IMR-90 (cell line): Measurements from ENCODE around the gene NCKAP5. TPM values are rescaled to one million over a fixed set of nuclear protein-coding genes. Genes with fewer than 3 reads are reported as not detected.

Source experiments
- ATAC-seq: fragments of 200-7000 bp; cut with Tn5 transposase; 2 replicates; pipeline ENCODE4 v1.9.1; 2020; ENCODE audit warnings: low read depth, mild to moderate bottlenecking, moderate library complexity
- BruUV-seq: library from RNA; stranded (reverse); fragments of 400-500 nt; replicated peaks from 2 replicates; lab custom pipeline; 2021; lab: Mats Ljungman, UMichigan
- CTCF ChIA-PET: fragments of 300-600 bp; formaldehyde crosslinking; extraction: SDS; loops from one replicate; lab custom pipeline; 2021; ENCODE audit warnings: antibody characterized with exemption; lab: Yijun Ruan, JAX
- POLR2A ChIA-PET: fragments of 300-600 bp; sonication (Branson Sonifier 250); formaldehyde crosslinking; loops from one replicate; lab custom pipeline; 2022; ENCODE audit warnings: antibody characterized with exemption; ENCODE audit not compliant: unreplicated experiment; lab: Charles Lee
- DNase-seq: peaks from one replicate; pipeline ENCODE4 v3.0.0; 2013
- H2AFZ ChIP-seq: replicated peaks from 2 replicates; pipeline ENCODE3; 2013; ENCODE audit warnings: low read length, mild to moderate bottlenecking; ENCODE audit not compliant: poor library complexity
- H2AK5ac ChIP-seq: 2 replicates; pipeline ENCODE4 v1.6.1; 2013; ENCODE audit warnings: low read depth, low read length, inconsistent platforms
- H2AK9ac ChIP-seq: replicated peaks from 2 replicates; pipeline ENCODE3; 2013; ENCODE audit warnings: mild to moderate bottlenecking, low read depth, low read length, moderate library complexity; ENCODE audit not compliant: poor library complexity
- H2BK120ac ChIP-seq: 2 replicates; pipeline ENCODE4 v1.6.1; 2013; ENCODE audit warnings: low read depth, low read length, inconsistent platforms
- H2BK15ac ChIP-seq: 3 replicates; pipeline ENCODE4 v1.6.1; 2013; ENCODE audit warnings: low read depth, low read length, inconsistent platforms
- H2BK20ac ChIP-seq: 2 replicates; pipeline ENCODE4 v1.6.1; 2013; ENCODE audit warnings: low read depth, mild to moderate bottlenecking, inconsistent platforms, low read length, moderate library complexity
- H2BK5ac ChIP-seq: 2 replicates; pipeline ENCODE4 v1.6.1; 2013; ENCODE audit warnings: mild to moderate bottlenecking, low read depth, low read length, inconsistent platforms; ENCODE audit not compliant: poor library complexity, severe bottlenecking
- H3K14ac ChIP-seq: replicated peaks from 2 replicates; pipeline ENCODE4 v1.6.1; 2013; ENCODE audit warnings: low read depth, low read length, inconsistent platforms
- H3K18ac ChIP-seq: 2 replicates; pipeline ENCODE4 v1.6.1; 2013; ENCODE audit warnings: low read depth, low read length, control low read depth
- H3K23ac ChIP-seq: 2 replicates; pipeline ENCODE4 v1.6.1; 2013; ENCODE audit warnings: low read depth, low read length, inconsistent platforms
- H3K27ac ChIP-seq: 2 replicates; pipeline ENCODE4 v1.5.1; 2013; ENCODE audit warnings: mild to moderate bottlenecking, control low read depth, low read length; ENCODE audit not compliant: insufficient read depth
- H3K27me3 ChIP-seq: 2 replicates; pipeline ENCODE4 v1.6.1; 2013; ENCODE audit warnings: low read length; ENCODE audit not compliant: control insufficient read depth, insufficient read depth
- H3K36me3 ChIP-seq: 2 replicates; pipeline ENCODE4 v1.6.1; 2013; ENCODE audit warnings: low read length, mixed read lengths; ENCODE audit not compliant: control insufficient read depth, insufficient read depth
- H3K4ac ChIP-seq: 2 replicates; pipeline ENCODE4 v1.6.1; 2013; ENCODE audit warnings: low read depth, low read length, inconsistent platforms
- H3K4me1 ChIP-seq: 2 replicates; pipeline ENCODE4 v1.6.1; 2013; ENCODE audit warnings: low read length, mixed read lengths; ENCODE audit not compliant: control insufficient read depth, insufficient read depth
- H3K4me2 ChIP-seq: 2 replicates; pipeline ENCODE4 v1.6.1; 2013; ENCODE audit warnings: low read depth, mild to moderate bottlenecking, control low read depth, low read length, moderate library complexity
- H3K4me3 ChIP-seq: 2 replicates; pipeline ENCODE4 v1.5.1; 2013; ENCODE audit warnings: low read depth, mild to moderate bottlenecking, control low read depth, low read length, moderate library complexity; ENCODE audit not compliant: insufficient read depth
- H3K56ac ChIP-seq: 2 replicates; pipeline ENCODE4 v1.6.1; 2013; ENCODE audit warnings: low read length, inconsistent platforms; ENCODE audit not compliant: insufficient read depth; ENCODE audit errors: extremely low read depth
- H3K79me1 ChIP-seq, 2 experiments: 2 replicates each; pipeline ENCODE4 v1.6.1; 2013; ENCODE audit warnings: low read length in 2 of 2, inconsistent platforms in 1 of 2, low read depth in 1 of 2
- H3K9ac ChIP-seq: 2 replicates; pipeline ENCODE4 v1.6.1; 2013; ENCODE audit warnings: low read depth, low read length, control low read depth
- H3K9me1 ChIP-seq: 2 replicates; pipeline ENCODE4 v1.6.1; 2013; ENCODE audit warnings: low read length, inconsistent platforms; ENCODE audit not compliant: insufficient read depth
- H3K9me3 ChIP-seq: 2 replicates; pipeline ENCODE4 v1.6.1; 2013; ENCODE audit warnings: low read length; ENCODE audit not compliant: control insufficient read depth, insufficient read depth
- H4K20me1 ChIP-seq: 2 replicates; pipeline ENCODE4 v1.6.1; 2013; ENCODE audit warnings: low read length, inconsistent platforms; ENCODE audit not compliant: insufficient read depth
- H4K5ac ChIP-seq: 2 replicates; pipeline ENCODE4 v1.6.1; 2013; ENCODE audit warnings: mild to moderate bottlenecking, low read depth, low read length, control low read depth
- H4K8ac ChIP-seq, 2 experiments: 2 replicates each; pipeline ENCODE4 v1.6.1; 2013; ENCODE audit warnings: low read depth in 2 of 2, low read length in 2 of 2, control low read depth in 1 of 2, inconsistent platforms in 1 of 2
- H4K91ac ChIP-seq: 2 replicates; pipeline ENCODE4 v1.6.1; 2013; ENCODE audit warnings: low read depth, low read length, inconsistent platforms; ENCODE audit not compliant: insufficient read depth
- BHLHE40 ChIP-seq: fragments of 150-350 bp; IDR thresholded peaks from 2 replicates; pipeline ENCODE4 v1.6.1; 2016; ENCODE audit warnings: mild to moderate bottlenecking, low read depth, low read length
- CEBPB ChIP-seq: IDR thresholded peaks from 2 replicates; pipeline ENCODE4 v1.6.1; 2012; ENCODE audit warnings: low read depth, low read length, improper control_type of control experiment
- CHD1 ChIP-seq: IDR thresholded peaks from 2 replicates; pipeline ENCODE4 v1.6.1; 2012; ENCODE audit warnings: low read depth, low read length, improper control_type of control experiment
- CTCF ChIP-seq: conservative IDR thresholded peaks from 2 replicates; pipeline ENCODE4 v1.5.1; 2012; ENCODE audit warnings: mild to moderate bottlenecking, low read depth, low read length, improper control_type of control experiment
- ELK1 ChIP-seq: fragments of 150-350 bp; IDR thresholded peaks from 2 replicates; pipeline ENCODE4 v1.6.1; 2016; ENCODE audit warnings: low read depth, mild to moderate bottlenecking, low read length, moderate library complexity, borderline replicate concordance
- FOS ChIP-seq: fragments of 150-350 bp; IDR thresholded peaks from 2 replicates; pipeline ENCODE4 v1.6.1; 2016; ENCODE audit warnings: low read depth, low read length
- MAFK ChIP-seq: IDR thresholded peaks from 2 replicates; pipeline ENCODE4 v1.6.1; 2012; ENCODE audit warnings: low read depth, low read length, improper control_type of control experiment
- MAZ ChIP-seq: IDR thresholded peaks from 2 replicates; pipeline ENCODE4 v1.6.1; 2012; ENCODE audit warnings: low read depth, mild to moderate bottlenecking, low read length, improper control_type of control experiment, moderate library complexity, borderline replicate concordance
- MXI1 ChIP-seq: IDR thresholded peaks from 2 replicates; pipeline ENCODE4 v1.6.1; 2012; ENCODE audit warnings: low read depth, mild to moderate bottlenecking, low read length, moderate library complexity, borderline replicate concordance
- NFE2L2 ChIP-seq: fragments of 150-350 bp; IDR thresholded peaks from 2 replicates; pipeline ENCODE4 v1.6.1; 2016; ENCODE audit warnings: low read depth, mild to moderate bottlenecking, low read length
- POLR2A ChIP-seq: IDR thresholded peaks from 2 replicates; pipeline ENCODE4 v1.6.1; 2012; ENCODE audit warnings: mild to moderate bottlenecking, low read depth, low read length
- RAD21 ChIP-seq: IDR thresholded peaks from 2 replicates; pipeline ENCODE4 v1.6.1; 2012; ENCODE audit warnings: low read length, improper control_type of control experiment
- RCOR1 ChIP-seq: IDR thresholded peaks from 2 replicates; pipeline ENCODE4 v1.6.1; 2012; ENCODE audit warnings: mild to moderate bottlenecking, low read length, improper control_type of control experiment; ENCODE audit not compliant: insufficient replicate concordance
- RFX5 ChIP-seq: IDR thresholded peaks from 2 replicates; pipeline ENCODE4 v1.8.0; 2012; ENCODE audit warnings: low read depth, mild to moderate bottlenecking, low read length, moderate library complexity
- SMC3 ChIP-seq: fragments of 150-350 bp; IDR thresholded peaks from 2 replicates; pipeline ENCODE4 v1.6.1; 2016; ENCODE audit warnings: low read depth, mild to moderate bottlenecking, antibody characterized with exemption, low read length, moderate library complexity
- WGBS, 2 experiments: methylation state at CpG; one replicate each; pipeline versions ENCODE4 v1.1.5 to v1.1.7; 2013; ENCODE audit warnings: missing lambda C conversion rate in 2 of 2; ENCODE audit not compliant: insufficient read length in 1 of 2; ENCODE audit errors: extremely low coverage in 2 of 2; 5-methylcytosine and 5-hydroxymethylcytosine counted together
- dilution Hi-C: fragments of 300-500 bp; cut with HindIII; formaldehyde crosslinking; loops from one replicate; pipeline ENCODE4 v1.14.3; 2018; ENCODE audit warnings: low sequenced_read_pairs; ENCODE audit not compliant: unreplicated experiment
- in situ Hi-C: fragments of 300-500 bp; cut with MboI; formaldehyde crosslinking; loops from 3 replicates; pipeline ENCODE4 v1.14.3; 2019; ENCODE audit warnings: low sequenced_read_pairs, inconsistent platforms, mixed read lengths
- intact Hi-C: fragments of 100-400 bp; cut with micrococcal nuclease; formaldehyde crosslinking; loops from 2 replicates; pipeline ENCODE4 v1.10.0; 2022
- polyA plus RNA-seq, 3 experiments: library from polyadenylated mRNA; depleted of rRNA; stranded (reverse); fragments of >200 nt; gene quantifications; 2 replicates each; pipeline ENCODE4 v1.2.3, GENCODE V29; 2012; ENCODE audit warnings: low replicate concordance in 1 of 3
- total RNA-seq: library from RNA; depleted of rRNA; stranded (reverse); fragments of >200 nt; gene quantifications from 2 replicates; pipeline ENCODE4 v1.2.3, GENCODE V29; 2012
- TF ChIP-seq, protein P1 (sequence below): fragments of 150-350 bp; IDR thresholded peaks from 2 replicates; pipeline ENCODE4 v1.6.1; 2017; ENCODE audit warnings: mild to moderate bottlenecking, antibody characterized with exemption, low read length, low read depth

NCKAP5 gene
- total and polyA plus RNA-seq, 2 of the 4 experiments (the other 2 are of a cell fraction) = 2.7 to 3.9 TPM

DNA sequence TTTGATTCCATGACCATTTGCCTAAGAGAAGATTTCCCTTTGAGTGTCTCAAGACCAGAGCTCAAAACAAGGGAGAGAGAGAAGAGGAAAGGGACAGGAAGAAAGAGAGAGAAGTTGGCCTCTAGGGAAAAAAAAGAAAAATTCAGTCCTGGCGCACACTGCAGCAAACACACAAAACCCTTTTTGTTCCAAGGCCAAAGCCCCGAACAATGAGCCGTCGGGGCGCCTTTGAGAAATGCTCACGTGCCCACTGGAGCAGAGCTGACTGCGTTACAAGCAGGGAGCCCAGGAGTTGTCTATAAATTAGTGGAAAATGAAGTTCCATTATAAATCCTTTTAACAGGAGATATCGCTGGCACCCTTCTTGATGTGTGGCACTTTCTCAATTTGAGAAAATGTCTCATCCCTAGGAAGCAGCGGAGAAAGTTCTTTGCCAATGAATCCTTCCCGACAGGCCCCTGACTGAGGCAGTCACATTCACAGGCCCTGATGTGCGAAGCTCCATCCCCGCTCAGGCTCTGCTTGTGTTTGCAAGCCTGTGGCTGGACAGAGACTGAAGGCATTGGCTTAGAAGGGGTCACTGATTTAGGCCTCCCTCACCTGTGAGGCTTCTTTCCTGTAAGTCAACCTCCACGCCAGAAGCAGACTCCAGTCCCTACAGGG lies 32.1 kb upstream of the NCKAP5 start:
- ATAC-seq = no peak
- Histone ChIP-seq H3K9me1 (no peaks in the 10 kb centered on the region), H3K56ac (no peak overlapping the region), H2BK5ac (no peak overlapping the region), H3K4ac (no peak overlapping the region; the same call in 1 of the 2 replicates), H3K4me1 (peaks cover 12% of the 10 kb centered on the region), H4K91ac (no peak overlapping the region), H4K20me1 (no peaks in the 10 kb centered on the region), H4K5ac (no peak overlapping the region), H2AK5ac (no peak overlapping the region), H2BK15ac (no peak overlapping the region; the same call in 2 of the 3 replicates), H3K4me2 (no peak overlapping the region), H2BK20ac (no peak overlapping the region), H3K9me3 (no peaks in the 10 kb centered on the region), H3K9ac (no peak overlapping the region), H3K14ac (no peak overlapping the region), H3K79me1 (no peaks in the 10 kb centered on the region), H3K36me3 (no peaks in the 10 kb centered on the region), H3K27ac (no peak overlapping the region), H3K4me3 (no peak overlapping the region), H2AFZ (no peak overlapping the region), H4K8ac (no peak overlapping the region), H2BK120ac (no peak overlapping the region), H3K23ac (no peak overlapping the region), H3K27me3 (no peaks in the 10 kb centered on the region; the same call in 1 of the 2 replicates), H3K18ac (no peak overlapping the region), H2AK9ac (no peak overlapping the region)
- 100% methylated on average over 1 of the region's 13 CpGs; no CpG with 5 or more reads in 1 of the 2 experiments for WGBS, 2 experiments
- ChIA-PET POLR2A (no interaction called here), CTCF (no interaction called here)
- no peak for DNase-seq
- no TSS peak for BruUV-seq
- TF ChIP-seq FOS (no peak), NFE2L2 (no peak), RFX5 (no peak), MXI1 (no peak), CEBPB (no peak), RCOR1 (no peak), CTCF (no peak), RAD21 (no peak), BHLHE40 (no peak), ELK1 (no peak), MAZ (no peak), SMC3 (no peak), MAFK (no peak), POLR2A (no peak), CHD1 (no peak)
- TF ChIP-seq, protein P1, sequence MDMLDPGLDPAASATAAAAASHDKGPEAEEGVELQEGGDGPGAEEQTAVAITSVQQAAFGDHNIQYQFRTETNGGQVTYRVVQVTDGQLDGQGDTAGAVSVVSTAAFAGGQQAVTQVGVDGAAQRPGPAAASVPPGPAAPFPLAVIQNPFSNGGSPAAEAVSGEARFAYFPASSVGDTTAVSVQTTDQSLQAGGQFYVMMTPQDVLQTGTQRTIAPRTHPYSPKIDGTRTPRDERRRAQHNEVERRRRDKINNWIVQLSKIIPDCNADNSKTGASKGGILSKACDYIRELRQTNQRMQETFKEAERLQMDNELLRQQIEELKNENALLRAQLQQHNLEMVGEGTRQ = no peak
- in situ Hi-C loops (no loop called here), intact Hi-C loops (no loop called here), dilution Hi-C loops (no loop called here)
